GM18907 (cell line): ENCODE results near the gene CPLX3.

Source experiments
- ATAC-seq: cut with Tn5 transposase; IDR thresholded peaks from one replicate; pipeline ENCODE4 v1.9.1; 2021; ENCODE audit warnings: mild to moderate bottlenecking, moderate library complexity; ENCODE audit not compliant: unreplicated experiment

The CPLX3 gene

DNA sequence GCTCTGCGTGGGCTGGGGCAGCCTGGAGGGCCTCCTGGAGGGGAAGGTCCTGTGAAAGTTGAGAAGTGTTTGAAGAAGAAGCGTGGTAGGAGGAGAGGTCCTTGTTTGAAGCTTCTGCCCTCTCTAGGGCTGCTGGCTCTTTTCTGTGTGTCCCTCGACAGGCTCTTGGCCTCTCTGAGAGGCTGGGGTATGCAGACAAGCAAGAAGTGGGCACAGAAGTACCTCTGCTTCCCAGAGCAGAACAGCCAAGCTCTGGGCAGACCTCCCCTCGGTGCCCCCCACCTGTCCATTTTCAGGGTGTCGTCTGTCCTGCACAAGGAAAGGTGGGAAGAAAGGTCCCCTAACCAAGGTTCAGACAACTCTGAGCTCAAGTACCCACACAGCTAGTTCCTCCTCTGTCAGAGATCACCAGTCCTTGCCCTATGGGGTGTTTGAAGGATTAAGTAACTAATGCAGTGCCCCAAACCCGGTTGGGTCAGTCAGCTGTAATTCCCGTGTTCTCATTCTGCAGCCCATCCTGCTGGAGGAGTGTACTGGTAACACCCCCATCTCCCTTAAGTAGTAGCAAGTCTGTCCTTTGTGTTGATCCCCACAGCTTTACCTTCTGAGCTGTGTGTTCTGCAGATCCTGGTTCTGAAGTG is 38.3 kb upstream of the CPLX3 start:
- ATAC-seq: no peak

DNA sequence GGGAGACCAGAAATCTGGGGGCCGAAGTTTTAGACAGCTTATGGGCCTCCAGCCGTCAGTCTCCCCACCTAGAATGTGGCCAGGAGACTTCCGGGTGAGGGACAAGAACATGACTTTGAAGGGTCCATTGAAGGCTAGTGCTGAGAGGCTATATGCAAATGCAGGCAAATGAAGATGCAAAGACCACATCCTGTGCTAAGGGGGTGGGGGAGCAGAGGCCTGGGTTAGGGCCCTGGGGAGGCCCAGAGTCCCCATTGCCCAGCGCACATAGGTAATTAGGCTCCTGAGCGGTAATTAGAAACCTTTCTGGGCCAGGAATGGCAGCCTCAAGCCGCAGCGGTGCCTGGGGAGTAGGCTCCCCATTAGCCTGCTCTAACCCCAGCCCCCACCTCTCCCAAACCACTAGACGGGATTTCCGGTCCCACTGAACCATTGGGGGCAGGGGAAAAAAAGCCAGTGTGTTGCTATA is 37.7 kb upstream of the CPLX3 start:
- peak; percentile 34 for ATAC-seq

DNA sequence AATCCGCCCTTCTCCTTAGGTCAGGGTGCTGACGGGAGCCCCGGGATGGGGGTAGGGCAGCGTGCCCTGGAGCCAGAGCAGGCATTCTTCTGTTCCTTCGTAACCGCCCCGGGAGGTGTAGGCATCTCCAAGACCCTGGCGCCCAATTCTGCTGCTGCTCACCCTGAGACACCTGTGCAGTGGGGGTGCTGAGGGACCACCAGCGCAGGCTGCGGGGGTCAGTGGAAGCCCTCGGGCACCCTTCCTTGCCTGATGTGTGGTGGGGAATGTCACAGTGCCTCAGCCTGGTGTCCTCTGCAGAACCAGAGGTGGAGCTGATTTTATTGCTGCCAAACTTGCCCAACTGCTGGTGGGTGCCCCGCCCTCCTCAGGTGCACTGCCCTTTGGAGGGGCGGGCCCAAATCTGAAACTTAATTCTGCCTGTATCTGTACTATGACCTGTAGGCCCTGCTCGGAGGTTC is 37.2 kb upstream of the CPLX3 start:
- ATAC-seq: no peak

DNA sequence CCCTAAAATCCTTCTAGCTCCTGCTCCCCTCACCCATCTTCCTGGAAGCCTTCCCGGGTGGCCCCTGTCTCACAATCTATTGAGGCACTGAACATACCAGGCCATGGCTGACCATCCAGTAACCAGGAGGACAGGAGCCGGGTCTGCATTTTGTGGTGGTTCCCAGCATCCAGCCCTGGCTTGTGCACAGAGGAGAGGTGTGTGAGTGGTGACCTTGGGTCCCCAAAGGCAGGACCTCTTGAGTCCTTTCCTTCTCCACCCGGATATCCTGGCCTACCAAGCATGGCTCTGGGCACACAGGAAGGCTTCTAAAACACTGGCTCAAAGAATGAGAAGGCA is 36.7 kb upstream of the CPLX3 start:
- no peak for ATAC-seq

DNA sequence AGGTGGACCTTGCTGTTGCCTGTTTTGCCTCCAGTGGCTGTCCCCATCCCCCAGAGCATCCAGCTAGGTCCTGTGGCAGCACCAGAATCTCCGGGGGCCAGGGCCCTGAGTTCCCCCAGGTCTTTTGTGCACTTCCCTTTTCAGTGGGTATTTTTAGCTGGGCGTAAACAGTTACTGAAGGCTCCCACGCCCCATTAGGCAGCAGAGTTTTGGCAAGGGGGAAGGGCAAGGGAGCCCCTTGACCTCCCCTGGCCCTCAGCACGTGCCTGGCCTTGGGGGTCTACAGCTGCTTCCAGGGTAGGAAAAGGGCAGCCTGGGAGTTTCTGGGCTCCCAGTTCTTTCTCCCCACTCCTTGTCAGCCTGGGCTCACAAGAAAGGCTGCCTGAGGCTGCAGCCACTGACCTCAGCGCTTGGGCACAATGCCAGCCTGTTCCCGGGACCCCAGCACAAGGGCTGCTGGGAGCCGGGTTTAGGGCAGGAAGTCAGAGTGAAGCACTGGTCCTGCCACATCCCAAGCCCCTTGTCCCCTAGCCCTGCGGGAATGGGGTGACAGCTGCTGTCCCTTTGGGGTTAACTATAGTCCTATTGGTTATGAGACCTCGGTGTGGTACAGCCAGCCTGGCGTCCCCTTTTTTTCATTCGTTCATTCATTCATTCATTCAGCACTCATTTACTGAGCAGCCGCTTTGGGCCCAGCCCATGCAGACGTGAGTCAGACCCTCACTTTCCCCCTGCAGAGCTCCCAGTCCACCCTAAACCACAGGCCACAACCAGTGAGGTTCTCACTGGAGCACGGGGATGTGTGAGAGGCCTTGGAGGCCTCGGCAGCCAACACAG is 36.1 kb upstream of the CPLX3 start:
- ATAC-seq: peak; percentile 17

DNA sequence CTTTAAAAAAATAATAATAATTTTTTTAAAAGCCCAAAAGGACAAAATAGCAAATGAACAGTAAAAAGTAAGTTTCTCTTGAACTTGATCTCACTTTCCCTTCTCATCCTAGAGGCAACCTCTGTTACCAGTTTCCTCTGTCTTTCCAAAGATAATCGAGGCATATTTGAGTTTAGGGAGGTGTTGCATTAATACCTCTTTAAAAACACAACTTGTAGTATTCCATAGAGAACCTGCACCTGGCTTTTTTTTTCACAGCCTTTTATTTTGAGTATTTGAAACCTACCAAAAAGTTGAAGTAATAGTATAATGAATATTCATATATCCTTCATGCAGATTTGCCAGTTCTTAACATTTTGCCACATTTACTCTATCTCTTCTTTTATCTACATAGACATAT is 35.4 kb upstream of the CPLX3 start:
- ATAC-seq: no peak

DNA sequence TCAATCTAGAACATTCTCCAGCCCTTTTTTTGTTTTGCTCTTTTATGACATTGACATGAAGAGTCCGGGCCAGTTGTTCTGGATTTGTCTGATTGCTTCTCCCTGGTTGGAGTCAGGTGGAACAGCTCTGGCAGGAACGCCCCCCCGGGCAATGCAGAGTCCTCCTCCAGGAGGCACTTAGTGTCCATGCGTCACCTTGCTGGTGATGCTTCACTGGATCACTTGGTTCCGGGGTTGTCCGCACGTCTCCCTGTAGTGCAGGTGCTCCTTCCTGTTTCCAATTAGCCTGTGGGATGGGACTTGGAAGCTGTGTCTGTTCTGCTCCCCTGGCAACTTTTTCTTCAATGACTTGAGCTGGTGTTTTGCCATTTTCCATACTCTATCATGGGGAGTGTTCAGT is 34.8 kb upstream of the CPLX3 start:
- no peak for ATAC-seq

DNA sequence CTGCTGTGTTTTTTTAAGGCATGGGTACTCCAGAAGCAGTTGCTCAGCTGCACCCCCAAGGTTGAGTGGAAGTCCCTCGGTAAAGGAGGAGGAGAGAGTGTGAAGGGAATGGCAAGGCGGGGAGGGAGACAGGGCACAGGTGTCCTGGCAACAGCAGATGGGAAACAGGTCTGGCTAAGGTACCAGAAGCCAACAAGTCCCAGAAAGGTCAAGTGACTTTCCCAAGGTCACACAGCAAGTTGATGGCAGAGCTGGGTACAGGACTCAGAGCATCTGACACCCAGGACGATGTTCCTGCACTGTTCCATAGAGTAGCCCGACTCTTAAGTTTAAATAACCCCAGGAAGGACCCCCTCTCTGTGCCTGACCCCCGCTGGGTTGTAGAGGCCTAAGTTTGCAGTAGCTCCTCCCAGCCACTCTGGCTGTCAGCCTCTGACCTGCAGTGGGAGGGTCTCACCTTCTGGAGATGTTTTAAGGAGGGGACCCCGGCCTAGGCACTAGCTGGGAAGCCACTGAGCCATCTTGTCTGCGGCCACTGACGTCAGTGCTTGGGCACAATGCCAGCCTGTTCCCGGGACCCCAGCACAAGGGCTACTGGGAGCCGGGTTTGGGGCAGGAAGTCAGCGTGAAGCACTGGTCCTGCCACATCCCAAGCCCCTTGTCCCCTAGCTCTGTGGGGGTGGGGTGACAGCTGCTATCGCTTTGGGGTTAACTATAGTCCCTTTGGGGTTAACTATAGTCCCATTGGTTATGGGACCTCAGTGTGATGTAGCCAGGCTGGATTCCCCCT is 34.0 kb upstream of the CPLX3 start:
- no peak for ATAC-seq

DNA sequence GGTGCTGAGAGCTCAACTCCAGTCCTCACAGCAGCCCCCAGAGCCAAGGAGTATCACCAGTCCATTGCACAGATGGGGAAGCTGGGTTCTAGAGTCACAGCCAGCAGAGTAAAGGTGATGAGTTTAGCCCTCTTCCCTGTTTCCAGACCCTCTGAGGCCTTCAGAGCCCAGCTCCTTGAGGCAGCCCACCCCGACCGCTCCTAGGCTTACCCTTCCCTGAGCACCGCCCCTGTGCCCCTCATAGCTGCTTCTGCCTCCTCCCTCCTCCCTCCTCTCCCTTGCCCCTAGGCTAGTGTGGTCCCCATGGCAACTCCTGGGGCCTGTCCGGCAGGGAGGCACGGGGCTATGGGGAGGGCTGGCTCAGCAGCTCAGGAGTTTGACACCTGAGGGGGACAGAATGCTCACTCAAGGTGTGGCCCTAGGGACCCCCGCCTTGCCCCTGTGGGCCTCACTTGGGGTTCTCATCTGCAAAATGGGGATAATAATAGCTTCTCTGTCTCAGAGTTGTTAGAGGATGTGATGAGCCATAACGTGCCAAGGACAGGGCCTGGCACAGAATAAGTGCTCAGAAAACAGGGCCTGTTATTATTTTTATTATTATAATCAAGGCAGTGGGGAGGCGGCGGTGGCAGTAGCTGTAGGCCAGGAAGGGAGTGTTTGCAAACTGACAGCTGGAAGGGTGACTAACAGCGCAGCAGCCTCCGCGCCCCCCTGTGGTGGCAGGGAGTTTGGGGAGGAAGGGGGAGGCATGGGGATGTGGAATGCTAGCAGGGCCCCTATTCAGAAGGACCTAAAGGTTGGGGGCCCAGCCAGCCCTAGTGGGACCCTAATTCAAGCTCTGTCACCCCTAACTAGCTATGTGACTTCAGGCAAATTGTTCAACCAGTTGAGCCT is 33.0 kb upstream of the CPLX3 start:
- no peak for ATAC-seq

DNA sequence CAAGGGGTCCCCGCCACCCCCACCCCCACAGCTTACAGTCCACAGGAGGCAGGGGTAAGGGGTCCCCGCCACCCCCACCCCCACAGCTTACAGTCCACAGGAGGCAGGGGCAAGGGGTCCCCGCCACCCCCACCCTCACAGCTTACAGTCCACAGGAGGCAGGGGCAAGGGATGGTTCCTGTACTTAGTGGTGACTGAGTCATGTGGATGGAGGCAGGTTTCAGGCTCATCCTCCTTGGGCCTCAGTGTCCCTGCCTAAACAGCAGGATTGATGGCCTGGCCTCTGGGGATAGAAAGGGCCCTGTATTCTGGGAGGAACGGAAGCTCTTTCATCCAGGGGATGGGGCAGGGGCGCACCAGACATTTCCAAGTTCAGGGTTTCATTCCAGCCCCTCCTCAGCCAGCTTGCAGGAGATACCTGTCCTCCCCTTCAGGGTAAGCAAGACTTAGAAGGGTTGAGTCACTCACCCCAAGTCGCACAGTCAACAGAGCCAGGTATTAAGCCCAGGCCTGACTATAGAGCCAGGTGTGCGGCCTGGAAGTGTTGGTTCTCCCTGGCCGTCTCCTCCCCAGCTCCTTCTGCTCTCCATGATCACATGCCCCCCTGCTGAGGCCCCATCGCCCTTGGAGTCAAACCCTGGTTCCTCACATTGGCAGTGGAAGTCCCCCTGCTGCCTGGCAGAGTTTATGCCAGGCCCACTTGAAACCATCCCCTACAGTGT is 32.0 kb upstream of the CPLX3 start:
- ATAC-seq: no peak

DNA sequence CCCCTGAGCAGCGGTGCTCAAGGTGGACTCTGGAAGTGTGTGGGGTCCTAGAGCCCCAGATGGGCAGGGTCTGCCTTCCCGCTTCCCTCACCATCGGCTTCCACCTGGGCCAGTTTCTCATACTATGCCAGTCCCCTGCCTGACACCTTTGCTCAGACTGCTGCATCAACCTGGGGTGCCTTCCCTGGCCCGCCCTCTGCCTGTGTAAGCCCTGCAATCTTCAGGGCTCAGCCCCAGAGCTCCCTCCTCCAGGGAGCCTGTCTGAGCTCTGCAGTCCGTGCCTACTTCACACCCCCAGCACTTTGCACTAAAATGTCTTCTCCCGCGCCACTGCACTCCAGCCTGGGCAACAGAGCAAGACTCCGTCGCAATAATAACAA is 31.5 kb upstream of the CPLX3 start:
- ATAC-seq: no peak

DNA sequence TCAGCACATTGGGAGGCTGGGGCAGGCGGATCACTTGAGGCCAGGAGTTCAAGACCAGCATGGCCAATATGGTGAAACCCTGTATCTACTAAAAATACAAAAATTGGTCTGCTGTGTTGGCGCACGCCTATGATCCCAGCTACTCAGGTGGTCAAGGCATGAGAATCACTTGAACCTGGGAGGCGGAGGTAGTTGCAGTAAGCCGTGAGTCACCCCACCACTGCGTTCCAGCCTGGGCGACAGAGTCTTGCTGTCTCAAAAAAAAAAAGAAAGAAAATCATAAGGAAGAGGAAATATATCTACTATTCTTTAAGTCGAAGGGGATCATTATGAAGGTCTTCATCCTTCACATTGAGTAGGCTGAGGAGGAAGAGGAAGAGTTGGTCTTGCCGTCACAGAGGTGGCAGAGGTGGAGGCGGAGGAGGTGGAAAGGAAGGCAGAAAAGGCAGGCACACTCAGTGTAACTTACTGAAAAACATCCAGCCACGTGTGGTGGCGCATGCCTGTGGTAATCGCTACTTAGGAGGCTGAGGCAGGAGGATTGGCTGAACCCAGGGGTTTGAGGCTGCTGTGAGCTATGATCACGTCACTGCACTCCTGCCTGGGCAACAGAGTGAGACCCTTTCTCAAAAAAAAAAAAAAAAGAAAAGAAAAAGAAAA is 30.3 kb upstream of the CPLX3 start:
- ATAC-seq: no peak

DNA sequence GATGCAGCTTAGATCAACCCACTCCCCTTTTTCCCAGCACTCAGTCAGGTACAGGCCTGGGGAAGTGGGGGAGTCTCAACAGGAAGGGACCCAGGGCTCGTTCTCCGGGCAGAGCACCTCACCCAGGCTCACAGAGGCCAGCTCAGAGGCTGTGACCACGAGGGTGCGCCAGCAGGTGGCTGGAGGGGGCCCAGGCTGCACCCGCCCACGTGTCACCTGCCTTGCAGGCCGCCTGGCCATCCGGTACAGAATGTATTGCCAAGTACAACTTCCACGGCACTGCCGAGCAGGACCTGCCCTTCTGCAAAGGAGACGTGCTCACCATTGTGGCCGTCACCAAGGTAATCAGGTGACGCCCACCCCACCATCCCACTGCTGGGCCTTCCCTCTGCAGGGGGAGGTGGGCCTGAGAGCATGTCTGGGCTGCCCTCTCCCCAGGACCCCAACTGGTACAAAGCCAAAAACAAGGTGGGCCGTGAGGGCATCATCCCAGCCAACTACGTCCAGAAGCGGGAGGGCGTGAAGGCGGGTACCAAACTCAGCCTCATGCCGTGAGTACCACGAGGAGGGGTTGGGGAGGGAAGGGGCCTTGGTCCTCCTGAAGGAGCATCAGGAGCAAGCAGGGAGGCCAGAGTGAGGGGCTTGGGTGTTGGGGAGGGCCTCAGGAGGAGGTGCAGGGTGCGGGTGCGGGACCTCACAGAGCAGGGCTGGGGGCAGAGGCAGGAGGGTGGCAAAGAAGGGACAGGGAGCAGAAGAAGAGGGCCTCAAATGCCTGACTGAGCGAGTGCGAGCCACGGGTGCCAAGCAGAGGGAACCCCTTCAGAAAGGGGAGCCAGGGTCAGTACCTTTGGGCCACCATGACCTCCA is 27.8 kb upstream of the CPLX3 start:
- ATAC-seq: no peak

DNA sequence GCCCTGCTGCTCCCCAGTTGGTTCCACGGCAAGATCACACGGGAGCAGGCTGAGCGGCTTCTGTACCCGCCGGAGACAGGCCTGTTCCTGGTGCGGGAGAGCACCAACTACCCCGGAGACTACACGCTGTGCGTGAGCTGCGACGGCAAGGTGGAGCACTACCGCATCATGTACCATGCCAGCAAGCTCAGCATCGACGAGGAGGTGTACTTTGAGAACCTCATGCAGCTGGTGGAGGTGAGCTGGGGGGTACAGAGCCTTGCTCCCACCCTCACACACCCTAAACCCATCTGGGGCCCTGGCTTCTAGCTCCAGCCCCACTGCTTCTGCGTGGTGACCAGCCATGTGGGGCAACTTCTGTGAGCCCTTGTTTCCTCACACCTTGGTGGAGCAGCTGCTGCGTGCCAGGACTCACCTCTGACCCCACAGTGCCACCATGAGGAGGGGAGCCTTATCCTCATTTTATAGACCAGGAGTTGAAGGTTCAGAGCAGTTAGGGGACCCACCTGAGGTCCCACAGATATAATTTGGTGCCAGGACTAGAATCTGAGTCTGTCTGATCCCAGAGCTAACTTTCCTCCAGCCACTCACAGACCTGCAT is 27.1 kb upstream of the CPLX3 start:
- peak; percentile 6 for ATAC-seq

DNA sequence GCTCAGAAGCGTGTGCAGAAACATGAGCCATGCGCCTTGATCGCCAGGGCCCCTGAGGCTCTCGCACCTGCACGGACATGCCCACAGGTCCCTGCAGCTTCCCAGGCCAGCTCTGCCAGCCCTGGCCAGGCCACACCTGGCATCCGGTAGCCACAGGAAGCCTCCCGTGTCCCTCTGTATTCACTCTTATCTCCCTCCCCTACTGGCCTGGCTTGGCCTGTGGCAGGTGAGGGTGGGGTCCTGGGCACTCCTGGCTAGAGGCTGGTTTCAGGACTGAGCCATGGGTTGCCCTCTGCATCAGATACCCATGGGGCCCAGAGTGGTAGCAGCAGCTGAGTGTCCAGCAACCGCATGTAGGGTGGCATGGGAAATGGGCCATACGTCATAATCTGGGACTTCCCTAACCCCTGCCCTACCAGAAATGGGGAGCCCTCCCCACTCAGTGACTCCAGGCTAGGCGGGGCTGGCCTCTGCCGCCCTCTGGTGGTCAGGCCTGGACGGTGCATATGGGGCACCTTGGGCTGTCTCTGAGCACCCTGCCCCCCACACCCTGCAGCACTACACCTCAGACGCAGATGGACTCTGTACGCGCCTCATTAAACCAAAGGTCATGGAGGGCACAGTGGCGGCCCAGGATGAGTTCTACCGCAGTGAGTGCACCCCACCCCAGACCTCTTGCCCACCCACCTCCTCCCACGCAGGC is 26.4 kb upstream of the CPLX3 start:
- ATAC-seq: peak; percentile 75

DNA sequence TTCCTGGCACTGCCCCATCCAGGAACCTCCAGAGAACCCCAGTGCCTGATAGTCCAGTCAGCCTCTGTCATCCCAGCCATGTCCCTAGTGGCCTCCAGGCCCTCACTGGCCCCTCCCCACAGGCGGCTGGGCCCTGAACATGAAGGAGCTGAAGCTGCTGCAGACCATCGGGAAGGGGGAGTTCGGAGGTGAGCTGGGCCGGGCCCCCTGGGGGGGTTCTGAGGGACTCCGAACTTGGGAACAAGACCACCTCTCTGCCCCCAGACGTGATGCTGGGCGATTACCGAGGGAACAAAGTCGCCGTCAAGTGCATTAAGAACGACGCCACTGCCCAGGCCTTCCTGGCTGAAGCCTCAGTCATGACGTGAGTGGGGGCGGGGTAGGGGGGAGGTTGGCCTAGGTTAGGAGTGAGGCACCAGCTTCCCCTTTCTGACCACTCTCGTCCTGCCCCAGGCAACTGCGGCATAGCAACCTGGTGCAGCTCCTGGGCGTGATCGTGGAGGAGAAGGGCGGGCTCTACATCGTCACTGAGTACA is 25.8 kb upstream of the CPLX3 start:
- no peak for ATAC-seq

DNA sequence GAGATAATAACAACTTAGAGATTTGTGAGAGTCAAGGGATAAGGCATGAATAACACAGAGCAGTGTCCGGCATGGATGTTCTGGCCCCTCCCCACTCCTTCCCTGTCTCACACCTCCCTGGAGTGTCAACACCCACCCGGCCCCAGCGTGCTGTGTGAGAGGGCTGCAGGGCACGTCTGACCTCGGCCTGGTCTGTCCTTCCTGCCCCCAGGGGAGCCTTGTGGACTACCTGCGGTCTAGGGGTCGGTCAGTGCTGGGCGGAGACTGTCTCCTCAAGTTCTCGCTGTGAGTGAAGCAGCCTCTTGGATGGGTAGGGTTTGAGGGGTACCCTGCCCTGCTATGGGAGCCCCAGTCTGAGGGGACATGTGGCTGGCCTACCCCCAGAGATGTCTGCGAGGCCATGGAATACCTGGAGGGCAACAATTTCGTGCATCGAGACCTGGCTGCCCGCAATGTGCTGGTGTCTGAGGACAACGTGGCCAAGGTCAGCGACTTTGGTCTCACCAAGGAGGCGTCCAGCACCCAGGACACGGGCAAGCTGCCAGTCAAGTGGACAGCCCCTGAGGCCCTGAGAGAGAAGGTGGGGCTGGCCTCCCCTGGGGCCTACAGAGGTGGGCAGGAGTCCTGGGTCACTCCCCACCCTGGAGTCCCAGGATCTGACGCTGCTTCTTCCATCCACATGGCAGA is 25.0 kb upstream of the CPLX3 start:
- no peak for ATAC-seq
